Mesothelial cell of epicardium (in vitro differentiated cells): Measurements from ENCODE around the gene PIP5K1C. TPM values are rescaled to one million over a fixed set of nuclear protein-coding genes. Genes with fewer than 3 reads are reported as not detected.

ENCODE experiments used
- DNase-seq, 2 experiments: peaks; one replicate each; pipeline ENCODE4 v3.0.0; 2021; ENCODE audit warnings: low spot score in 2 of 2; ENCODE audit not compliant: unreplicated experiment in 2 of 2
- H3K27ac Mint-ChIP-seq: 2 replicates; pipeline ENCODE4 v1.8.0; 2021; ENCODE audit warnings: mixed read lengths
- H3K27me3 Mint-ChIP-seq: 2 replicates; pipeline ENCODE4 v1.8.0; 2021; ENCODE audit warnings: low read depth, mixed read lengths
- H3K36me3 Mint-ChIP-seq: 2 replicates; pipeline ENCODE4 v1.8.0; 2021; ENCODE audit warnings: mixed read lengths
- H3K4me1 Mint-ChIP-seq: 2 replicates; pipeline ENCODE4 v1.8.0; 2021; ENCODE audit warnings: mixed read lengths
- H3K4me3 Mint-ChIP-seq: 2 replicates; pipeline ENCODE4 v1.8.0; 2021; ENCODE audit warnings: mild to moderate bottlenecking, moderate library complexity, mixed read lengths
- H3K9me3 Mint-ChIP-seq: 2 replicates; pipeline ENCODE4 v1.8.0; 2021; ENCODE audit warnings: mixed read lengths
- CTCF ChIP-seq: fragments of 200-600 bp; sonication (generic); IDR thresholded peaks from one replicate; pipeline ENCODE4 v1.5.0; 2021; ENCODE audit warnings: antibody characterized with exemption; ENCODE audit not compliant: unreplicated experiment
- total RNA-seq: library from RNA; stranded (reverse); gene quantifications from 3 replicates; pipeline ENCODE4 v1.2.1, GENCODE V29; 2021

PIP5K1C gene
- total RNA-seq, 1 donor from 2014 or later = 45.7 TPM

- TF ChIP-seq CTCF = no peak
- no peak overlapping the region for H3K4me3 Mint-ChIP-seq
- H3K27me3 Mint-ChIP-seq = peaks cover 20% of the 10 kb centered on the region
- no peak overlapping the region for H3K27ac Mint-ChIP-seq
- no peaks in the 10 kb centered on the region for H3K9me3 Mint-ChIP-seq
- no peak for DNase-seq
- no peaks in the 10 kb centered on the region for H3K36me3 Mint-ChIP-seq
- H3K4me1 Mint-ChIP-seq = peaks cover 9% of the 10 kb centered on the region
Observed at GRCh38 chr19:3720349-3720917, 20.2 kb upstream of the PIP5K1C start.

DNA sequence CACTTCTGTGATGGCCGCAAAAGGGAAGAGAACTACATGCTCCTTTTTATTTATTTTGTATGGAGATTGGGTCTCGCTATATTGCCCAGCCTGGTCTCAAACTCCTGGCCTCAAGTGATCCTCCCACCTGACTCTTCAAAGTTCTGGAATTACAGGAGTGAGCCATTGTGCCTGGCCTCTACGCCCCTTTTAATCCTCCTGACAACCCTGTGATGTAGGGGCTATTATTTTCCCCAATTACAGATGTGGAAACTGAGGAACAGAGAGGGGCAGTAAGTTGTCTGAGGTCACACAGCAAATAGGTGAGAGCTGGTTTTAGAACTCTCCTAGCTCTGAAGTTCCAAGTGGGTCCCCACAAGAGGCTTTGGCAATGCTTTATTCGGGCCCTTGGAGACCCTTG is 19.6 kb upstream of the PIP5K1C start:
- Mint-ChIP-seq H3K27me3 (peaks cover 20% of the 10 kb centered on the region), H3K4me3 (no peak overlapping the region)

DNA sequence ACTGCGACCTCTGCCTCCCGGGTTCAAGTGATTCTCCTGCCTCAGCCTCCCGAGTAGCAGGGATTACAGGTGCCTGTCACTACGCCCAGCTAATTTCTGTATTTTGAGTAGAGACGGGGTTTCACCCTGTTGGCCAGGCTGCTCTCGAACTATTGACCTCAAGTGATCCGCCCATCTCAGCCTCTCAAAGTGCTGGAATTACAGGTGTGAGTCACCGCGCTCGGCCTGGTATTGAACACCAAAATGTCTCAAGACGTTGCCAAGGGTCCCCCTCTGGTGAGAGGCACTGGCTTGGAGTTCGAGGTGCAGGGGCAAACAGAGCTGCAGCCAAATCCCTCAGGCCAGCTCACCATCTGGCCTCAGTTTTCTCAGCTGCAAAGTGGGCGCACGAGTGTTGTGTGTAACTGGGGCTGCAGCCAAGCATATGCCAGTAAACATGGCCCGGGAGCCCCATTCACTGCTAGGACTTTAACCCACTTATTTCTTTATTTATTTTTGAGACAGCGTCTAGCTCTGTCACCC is 15.9 kb upstream of the PIP5K1C start:
- peaks cover 6% of the 10 kb centered on the region for H3K27me3 Mint-ChIP-seq
- TF ChIP-seq CTCF = no peak
- no peak for DNase-seq
- H3K4me1 Mint-ChIP-seq = peaks cover 10% of the 10 kb centered on the region
- H3K9me3 Mint-ChIP-seq = no peaks in the 10 kb centered on the region
- no peaks in the 10 kb centered on the region for H3K36me3 Mint-ChIP-seq
- H3K27ac Mint-ChIP-seq = no peak overlapping the region
- H3K4me3 Mint-ChIP-seq = no peak overlapping the region

More for the DNA sequence above, 19.6 kb upstream of the PIP5K1C start:
- DNase-seq = no peak
- Mint-ChIP-seq H3K9me3 (no peaks in the 10 kb centered on the region), H3K36me3 (no peaks in the 10 kb centered on the region), H3K4me1 (peaks cover 9% of the 10 kb centered on the region), H3K27ac (no peak overlapping the region)
- no peak for TF ChIP-seq CTCF

DNA sequence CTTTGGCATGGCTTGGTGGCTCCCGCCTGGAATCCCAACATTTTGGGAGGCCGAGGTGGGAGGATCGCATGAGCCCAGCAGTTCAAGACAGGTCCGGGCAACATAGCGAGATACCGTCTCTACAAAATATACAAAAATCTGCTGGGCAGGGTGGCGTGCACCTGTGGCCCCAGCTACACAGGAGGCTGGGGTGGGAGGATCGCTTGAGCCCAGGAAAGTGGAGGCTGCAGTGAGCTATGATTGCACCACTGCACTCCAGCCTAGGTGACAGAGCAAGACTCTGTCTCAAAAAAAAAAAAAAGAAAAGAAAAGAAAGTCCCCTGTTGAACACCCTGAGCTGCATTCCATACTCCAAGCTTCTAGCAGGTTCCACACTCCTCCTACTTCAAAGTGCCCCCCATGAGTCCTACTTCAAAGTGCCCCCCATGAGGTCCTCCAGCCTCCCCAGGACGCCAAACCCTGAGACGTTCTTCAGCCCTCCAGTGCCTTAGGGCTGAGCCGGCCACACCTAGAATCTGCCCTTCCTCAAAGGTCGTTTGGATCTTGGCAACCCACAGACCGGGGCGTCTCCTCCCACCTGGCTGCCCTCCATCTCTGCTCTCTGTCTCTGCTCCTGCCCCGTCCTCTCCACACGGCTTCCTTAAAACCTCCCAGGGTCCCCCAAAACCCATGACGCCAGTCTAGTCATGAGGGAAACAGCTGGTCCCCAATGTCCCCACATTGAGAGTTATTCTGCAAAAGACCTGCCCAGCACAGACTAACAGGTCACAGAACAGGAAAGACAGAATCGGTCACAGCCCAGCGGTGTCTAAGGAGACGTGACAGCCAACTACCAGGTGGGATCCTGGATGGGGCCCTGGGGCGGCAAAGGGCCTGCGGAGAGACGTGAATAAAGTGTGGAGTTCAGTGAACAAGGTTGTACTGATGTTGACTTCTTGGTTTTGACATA is 12.7 kb upstream of the PIP5K1C start:
- Mint-ChIP-seq H3K36me3 (no peaks in the 10 kb centered on the region), H3K9me3 (no peaks in the 10 kb centered on the region), H3K27ac (peak overlapping the region; percentile 71), H3K4me3 (no peak overlapping the region), H3K4me1 (peaks cover 19% of the 10 kb centered on the region), H3K27me3 (no peaks in the 10 kb centered on the region)
- no peak for TF ChIP-seq CTCF
- no peak for DNase-seq

GRCh38 chr19:3710265-3710812 is 10.1 kb upstream of the PIP5K1C start:
- Mint-ChIP-seq H3K27me3 (no peaks in the 10 kb centered on the region), H3K27ac (no peak overlapping the region), H3K4me3 (no peak overlapping the region), H3K36me3 (no peaks in the 10 kb centered on the region), H3K4me1 (peaks cover 19% of the 10 kb centered on the region), H3K9me3 (no peaks in the 10 kb centered on the region)
- TF ChIP-seq CTCF = no peak
- no peak for DNase-seq
